ENCODE results near the gene TRMT112.

- no peak for TF ChIP-seq GATA2 (IDR thresholded peaks at IDR 0.05; ENCODE audit: low read depth, low read length)
- TF ChIP-seq GATA3 (IDR thresholded peaks at IDR 0.05; ENCODE audit: low read depth, low read length) = no peak
Observed at GRCh38 chr11:64337538-64338249, 20.3 kb upstream of the TRMT112 start.
